Stomach (tissue), 9 donors: ENCODE results near the gene COL4A2. TPM values are rescaled to one million over a fixed set of nuclear protein-coding genes. Genes with fewer than 3 reads are reported as not detected.

Experiments used
- DNase-seq, 2 donors: peaks; one replicate each; pipeline versions ENCODE4 v3.0.0 to v3.0.0-alpha.2; 2013 to 2019
- H3K27ac ChIP-seq, 5 donors: fragments of 200-600 bp in 4 of 5; sonication (generic) in 4 of 5; one replicate each; pipeline ENCODE4 v1.5.1; 2013 to 2019; ENCODE audit warnings: mild to moderate bottlenecking in 1 of 5, moderate library complexity in 1 of 5
- H3K27me3 ChIP-seq, 3 donors: fragments of 200-600 bp; sonication (generic); one replicate each; pipeline ENCODE4 v1.5.1; 2017 to 2019; ENCODE audit warnings: mixed run types in 1 of 3
- H3K36me3 ChIP-seq, 4 donors: fragments of 200-600 bp; sonication (generic); 1 replicate in 3 of 4; 2 replicates in 1 of 4; pipeline ENCODE4 v1.5.1; 2016 to 2019
- H3K4me1 ChIP-seq, 4 donors: fragments of 200-600 bp; sonication (generic); one replicate each; pipeline ENCODE4 v1.5.1; 2016 to 2019
- H3K4me3 ChIP-seq, 4 donors: fragments of 200-600 bp; sonication (generic) in 3 of 4; one replicate each; pipeline ENCODE4 v1.5.1; 2016 to 2019; ENCODE audit warnings: mild to moderate bottlenecking in 1 of 4
- H3K9me3 ChIP-seq, 4 donors: fragments of 200-600 bp; sonication (generic); one replicate each; pipeline ENCODE4 v1.5.1; 2016 to 2019
- EP300 ChIP-seq: sonication (generic); formaldehyde crosslinking; IDR thresholded peaks from one replicate; pipeline ENCODE4 v1.6.1; 2017; ENCODE audit warnings: antibody characterized with exemption
- POLR2A ChIP-seq, 4 donors: fragments of 450-650 bp; IDR thresholded peaks; one replicate each; pipeline ENCODE4 v1.6.1; 2016; ENCODE audit warnings: antibody characterized with exemption in 4 of 4, control low read depth in 2 of 4, mild to moderate bottlenecking in 1 of 4, moderate library complexity in 1 of 4
- POLR2AphosphoS5 ChIP-seq, 3 donors: sonication (generic); formaldehyde crosslinking; IDR thresholded peaks; one replicate each; pipeline ENCODE4 v1.6.1; 2016; ENCODE audit warnings: antibody characterized with exemption in 3 of 3
- WGBS, 5 donors: extraction: QIAGEN DNeasy Blood & Tissue Kit in 3 of 5; methylation state at CpG; one replicate each; pipeline versions ENCODE4 v1.1.5 to v1.1.7; 2013 to 2018; 5-methylcytosine and 5-hydroxymethylcytosine counted together
- intact Hi-C: fragments of 100-400 bp; cut with DNase I; formaldehyde crosslinking; loops from one replicate; pipeline ENCODE4 v1.15.1; 2023; ENCODE audit warnings: low total_unique reads
- polyA plus RNA-seq, 3 donors: library from polyadenylated mRNA; stranded (reverse); fragments of 200-250 nt; gene quantifications; one replicate each; pipeline ENCODE4 v1.2.3, GENCODE V29; 2013
- total RNA-seq, 5 donors: library from RNA; depleted of rRNA; stranded (reverse); fragments of >200 nt; gene quantifications; one replicate each; pipeline versions ENCODE4 v1.1.0 to v1.2.3, GENCODE V29; 2014 to 2016
- TF ChIP-seq, protein P1 (sequence below), 7 experiments: fragments of 450-650 bp in 4 of 7; fragments of 200-600 bp in 3 of 7; sonication (generic) in 3 of 7; IDR thresholded peaks; one replicate each; pipeline ENCODE4 v1.5.1; 2016 to 2019; ENCODE audit warnings: antibody characterized with exemption in 7 of 7, control low read depth in 2 of 7, mild to moderate bottlenecking in 1 of 7
- donor health status: healthy with polysubstance abuse.
- donor health status: Bipolar disorder and iron deficiency.
- donor health status: healthy.

Gene COL4A2
- total and polyA plus RNA-seq, 8 donors: 24.0 to 531 (median 214) TPM

DNA sequence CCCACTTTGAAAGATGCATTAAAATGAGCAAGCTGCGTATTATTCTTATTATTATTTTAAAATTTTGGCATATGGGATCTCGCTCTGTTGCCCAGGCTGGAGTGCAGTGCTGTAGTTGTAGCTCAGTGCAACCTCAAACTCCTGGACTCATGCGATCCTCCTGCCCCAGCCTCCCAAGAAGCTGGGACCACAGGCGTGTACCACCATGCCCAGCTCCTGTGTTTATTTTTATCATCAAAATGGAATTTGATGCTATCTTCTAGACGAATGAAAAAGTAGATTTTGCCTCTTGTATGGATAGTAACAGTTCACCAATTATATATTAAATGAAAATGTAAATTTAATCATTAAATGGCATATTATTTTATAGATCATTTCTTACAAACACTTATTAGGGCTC, 43.7 kb upstream of the COL4A2 start:
- Histone ChIP-seq H3K4me3 (no peak overlapping the region), H3K27ac (peak overlapping the region in 4 of 5 donors; percentile 55 to 73 (median 66)), H3K27me3 (peaks cover 0 to 13% (median 0%) of the 10 kb centered on the region in 3 donors), H3K36me3 (peaks cover 0 to under 1% (median 0%) of the 10 kb centered on the region in 4 donors), H3K4me1 (peaks cover 8 to 83% (median 48%) of the 10 kb centered on the region in 4 donors), H3K9me3 (no peaks in the 10 kb centered on the region)
- intact Hi-C loops: no loop called here
- DNase-seq: no peak
- WGBS, 5 donors: 64 to 85% (median 78%) methylated on average over 5 of the region's 5 CpGs
- TF ChIP-seq, protein P1, sequence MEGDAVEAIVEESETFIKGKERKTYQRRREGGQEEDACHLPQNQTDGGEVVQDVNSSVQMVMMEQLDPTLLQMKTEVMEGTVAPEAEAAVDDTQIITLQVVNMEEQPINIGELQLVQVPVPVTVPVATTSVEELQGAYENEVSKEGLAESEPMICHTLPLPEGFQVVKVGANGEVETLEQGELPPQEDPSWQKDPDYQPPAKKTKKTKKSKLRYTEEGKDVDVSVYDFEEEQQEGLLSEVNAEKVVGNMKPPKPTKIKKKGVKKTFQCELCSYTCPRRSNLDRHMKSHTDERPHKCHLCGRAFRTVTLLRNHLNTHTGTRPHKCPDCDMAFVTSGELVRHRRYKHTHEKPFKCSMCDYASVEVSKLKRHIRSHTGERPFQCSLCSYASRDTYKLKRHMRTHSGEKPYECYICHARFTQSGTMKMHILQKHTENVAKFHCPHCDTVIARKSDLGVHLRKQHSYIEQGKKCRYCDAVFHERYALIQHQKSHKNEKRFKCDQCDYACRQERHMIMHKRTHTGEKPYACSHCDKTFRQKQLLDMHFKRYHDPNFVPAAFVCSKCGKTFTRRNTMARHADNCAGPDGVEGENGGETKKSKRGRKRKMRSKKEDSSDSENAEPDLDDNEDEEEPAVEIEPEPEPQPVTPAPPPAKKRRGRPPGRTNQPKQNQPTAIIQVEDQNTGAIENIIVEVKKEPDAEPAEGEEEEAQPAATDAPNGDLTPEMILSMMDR (IDR thresholded peaks at IDR 0.05): no peak
- TF ChIP-seq EP300 (no peak), POLR2AphosphoS5 (IDR thresholded peaks at IDR 0.05) (no peak), POLR2A (IDR thresholded peaks at IDR 0.05) (no peak)

GRCh38 chr13:110263888-110264287, 43.2 kb upstream of the COL4A2 start:
- intact Hi-C loops: no loop called here
- H3K36me3 ChIP-seq: peaks cover 0 to 4% (median 0%) of the 10 kb centered on the region in 4 donors
- peaks cover 8 to 88% (median 48%) of the 10 kb centered on the region in 4 donors for H3K4me1 ChIP-seq
- H3K27ac ChIP-seq: peak overlapping the region in 4 of 5 donors; percentile 44 to 73 (median 62)
- no peaks in the 10 kb centered on the region for H3K9me3 ChIP-seq
- DNase-seq: peak in 1 of 2 donors; percentile 66
- peaks cover 0 to 13% (median 0%) of the 10 kb centered on the region in 3 donors for H3K27me3 ChIP-seq
- no peak overlapping the region for H3K4me3 ChIP-seq
- TF ChIP-seq, protein P1 (IDR thresholded peaks at IDR 0.05): no peak
- TF ChIP-seq EP300 (no peak), POLR2A (IDR thresholded peaks at IDR 0.05) (no peak), POLR2AphosphoS5 (IDR thresholded peaks at IDR 0.05) (peak in 1 of 3 donors; percentile 7)
- 23 to 34% (median 31%) methylated on average over 5 of the region's 5 CpGs for WGBS, 5 donors

GRCh38 chr13:110264685-110265275, 42.3 kb upstream of the COL4A2 start:
- intact Hi-C loops: no loop called here
- Histone ChIP-seq H3K4me3 (no peak overlapping the region), H3K4me1 (peaks cover 8 to 87% (median 48%) of the 10 kb centered on the region in 4 donors), H3K9me3 (no peaks in the 10 kb centered on the region), H3K27me3 (peaks cover 0 to 13% (median 0%) of the 10 kb centered on the region in 3 donors), H3K36me3 (peaks cover 0 to 4% (median 0%) of the 10 kb centered on the region in 4 donors), H3K27ac (peak overlapping the region in 4 of 5 donors; percentile 41 to 73 (median 62))
- 78 to 87% (median 84%) methylated on average over 12 of the region's 12 CpGs for WGBS, 5 donors
- DNase-seq: no peak
- no peak for TF ChIP-seq POLR2A (IDR thresholded peaks at IDR 0.05)

- intact Hi-C loops: no loop called here
- DNase-seq: no peak
- H3K9me3 ChIP-seq: no peaks in the 10 kb centered on the region
- WGBS, 5 donors: 70 to 81% (median 72%) methylated on average over 6 of the region's 6 CpGs
- TF ChIP-seq POLR2AphosphoS5 (IDR thresholded peaks at IDR 0.05) (peak in 2 of 3 donors; percentile 11 to 32), POLR2A (IDR thresholded peaks at IDR 0.05) (no peak)
- peaks cover 0 to 13% (median 0%) of the 10 kb centered on the region in 3 donors for H3K27me3 ChIP-seq
- peak overlapping the region in 4 of 5 donors; percentile 41 to 73 (median 62) for H3K27ac ChIP-seq
- peaks cover 0 to 4% (median 0%) of the 10 kb centered on the region in 4 donors for H3K36me3 ChIP-seq
- H3K4me1 ChIP-seq: peaks cover 8 to 88% (median 47%) of the 10 kb centered on the region in 4 donors
- H3K4me3 ChIP-seq: no peak overlapping the region
Observed at GRCh38 chr13:110265341-110265681, 41.8 kb upstream of the COL4A2 start.

GRCh38 chr13:110265682-110266430, 41.2 kb upstream of the COL4A2 start:
- intact Hi-C loops: no loop called here
- peaks cover 8 to 88% (median 47%) of the 10 kb centered on the region in 4 donors for H3K4me1 ChIP-seq
- H3K36me3 ChIP-seq: peaks cover 0 to 4% (median 0%) of the 10 kb centered on the region in 4 donors
- no peak for DNase-seq
- TF ChIP-seq POLR2AphosphoS5 (IDR thresholded peaks at IDR 0.05) (no peak), EP300 (no peak), POLR2A (IDR thresholded peaks at IDR 0.05) (no peak)
- TF ChIP-seq, protein P1 (IDR thresholded peaks at IDR 0.05): no peak
- H3K4me3 ChIP-seq: no peak overlapping the region
- 66 to 76% (median 68%) methylated on average over 10 to 38 of the region's 38 CpGs for WGBS, 5 donors
- H3K9me3 ChIP-seq: no peaks in the 10 kb centered on the region
- peak overlapping the region; percentile 1 to 73 (median 60) for H3K27ac ChIP-seq
- peaks cover 0 to 13% (median 0%) of the 10 kb centered on the region in 3 donors for H3K27me3 ChIP-seq
